ENCODE data around the gene YLPM1.

Gene YLPM1, protein sequence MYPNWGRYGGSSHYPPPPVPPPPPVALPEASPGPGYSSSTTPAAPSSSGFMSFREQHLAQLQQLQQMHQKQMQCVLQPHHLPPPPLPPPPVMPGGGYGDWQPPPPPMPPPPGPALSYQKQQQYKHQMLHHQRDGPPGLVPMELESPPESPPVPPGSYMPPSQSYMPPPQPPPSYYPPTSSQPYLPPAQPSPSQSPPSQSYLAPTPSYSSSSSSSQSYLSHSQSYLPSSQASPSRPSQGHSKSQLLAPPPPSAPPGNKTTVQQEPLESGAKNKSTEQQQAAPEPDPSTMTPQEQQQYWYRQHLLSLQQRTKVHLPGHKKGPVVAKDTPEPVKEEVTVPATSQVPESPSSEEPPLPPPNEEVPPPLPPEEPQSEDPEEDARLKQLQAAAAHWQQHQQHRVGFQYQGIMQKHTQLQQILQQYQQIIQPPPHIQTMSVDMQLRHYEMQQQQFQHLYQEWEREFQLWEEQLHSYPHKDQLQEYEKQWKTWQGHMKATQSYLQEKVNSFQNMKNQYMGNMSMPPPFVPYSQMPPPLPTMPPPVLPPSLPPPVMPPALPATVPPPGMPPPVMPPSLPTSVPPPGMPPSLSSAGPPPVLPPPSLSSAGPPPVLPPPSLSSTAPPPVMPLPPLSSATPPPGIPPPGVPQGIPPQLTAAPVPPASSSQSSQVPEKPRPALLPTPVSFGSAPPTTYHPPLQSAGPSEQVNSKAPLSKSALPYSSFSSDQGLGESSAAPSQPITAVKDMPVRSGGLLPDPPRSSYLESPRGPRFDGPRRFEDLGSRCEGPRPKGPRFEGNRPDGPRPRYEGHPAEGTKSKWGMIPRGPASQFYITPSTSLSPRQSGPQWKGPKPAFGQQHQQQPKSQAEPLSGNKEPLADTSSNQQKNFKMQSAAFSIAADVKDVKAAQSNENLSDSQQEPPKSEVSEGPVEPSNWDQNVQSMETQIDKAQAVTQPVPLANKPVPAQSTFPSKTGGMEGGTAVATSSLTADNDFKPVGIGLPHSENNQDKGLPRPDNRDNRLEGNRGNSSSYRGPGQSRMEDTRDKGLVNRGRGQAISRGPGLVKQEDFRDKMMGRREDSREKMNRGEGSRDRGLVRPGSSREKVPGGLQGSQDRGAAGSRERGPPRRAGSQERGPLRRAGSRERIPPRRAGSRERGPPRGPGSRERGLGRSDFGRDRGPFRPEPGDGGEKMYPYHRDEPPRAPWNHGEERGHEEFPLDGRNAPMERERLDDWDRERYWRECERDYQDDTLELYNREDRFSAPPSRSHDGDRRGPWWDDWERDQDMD (N-terminal part only)

DNA sequence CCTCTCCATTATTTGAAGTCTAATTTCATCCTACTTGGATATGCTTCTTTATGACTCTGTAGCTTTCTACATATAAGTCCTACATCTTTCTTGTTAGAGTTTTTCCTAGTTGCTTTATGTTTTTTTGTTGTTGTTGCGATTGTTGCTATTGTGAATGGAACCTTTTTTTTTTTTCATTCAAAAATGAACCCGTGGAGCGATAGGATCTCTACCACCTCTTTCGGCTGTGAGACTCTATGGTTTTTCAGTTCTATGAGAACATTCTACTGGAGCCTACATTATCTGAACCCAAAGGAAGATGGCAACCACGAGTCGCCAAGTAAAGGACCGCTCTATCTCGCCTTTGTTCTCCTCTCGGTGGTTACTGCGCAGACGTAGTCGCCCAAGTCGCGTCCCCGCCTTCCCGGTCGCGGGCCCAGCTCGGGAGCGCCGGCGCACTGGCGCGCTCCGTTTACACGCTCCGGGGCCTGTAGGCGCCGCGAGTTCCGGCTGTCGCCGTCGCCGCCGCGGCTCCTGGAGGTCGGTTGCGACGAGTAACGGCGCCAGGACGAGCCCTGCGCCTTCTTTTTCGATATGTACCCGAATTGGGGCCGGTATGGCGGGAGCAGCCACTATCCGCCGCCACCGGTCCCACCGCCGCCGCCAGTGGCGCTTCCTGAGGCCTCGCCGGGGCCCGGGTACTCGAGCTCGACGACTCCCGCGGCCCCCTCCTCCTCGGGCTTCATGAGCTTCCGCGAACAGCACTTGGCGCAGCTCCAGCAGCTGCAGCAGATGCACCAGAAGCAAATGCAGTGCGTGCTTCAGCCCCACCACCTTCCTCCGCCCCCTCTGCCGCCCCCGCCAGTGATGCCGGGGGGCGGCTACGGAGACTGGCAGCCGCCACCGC, at the start of gene YLPM1:
TSS of gene YLPM1 (plus strand) at position 400 of the 886 bp plus-strand sequence. CDS start at position 574, 174 bp downstream.
- H3K27ac ChIP-seq: peak within 1 kb of the TSS; percentile 81
- peak; percentile 85 for TF ChIP-seq CTCF (IDR thresholded peaks at IDR 0.05)
- no peak for TF ChIP-seq ZFX (IDR thresholded peaks at IDR 0.05; ENCODE audit: borderline replicate concordance)

- peak overlapping the region; percentile 38 for H3K27ac ChIP-seq
- TF ChIP-seq CTCF (IDR thresholded peaks at IDR 0.05): no peak
- no peak for TF ChIP-seq ZFX (IDR thresholded peaks at IDR 0.05; ENCODE audit: borderline replicate concordance)
Measured at GRCh38 chr14:74713395-74713735, 49.8 kb upstream of the YLPM1 start.

DNA sequence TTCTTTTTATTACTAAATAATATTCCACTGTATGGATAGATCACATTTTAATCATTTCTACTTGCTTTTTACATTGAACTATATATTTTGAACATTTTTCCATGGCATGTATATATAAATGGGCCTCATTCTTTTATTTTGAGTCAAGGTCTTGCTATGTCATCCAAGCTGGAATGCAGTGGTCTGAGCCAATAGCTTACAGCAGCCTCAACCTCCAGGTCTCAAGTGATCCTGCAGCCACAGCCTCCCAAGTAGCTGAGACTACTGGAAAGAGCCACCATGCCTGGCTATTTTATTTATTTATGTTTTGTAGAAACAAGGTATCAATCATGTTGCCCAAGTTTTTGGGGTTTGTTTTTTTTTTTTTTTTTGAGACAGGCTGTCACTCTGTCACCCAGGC, 42.6 kb upstream of the YLPM1 start:
- H3K27ac ChIP-seq: no peak overlapping the region
- no peak for TF ChIP-seq ZFX (IDR thresholded peaks at IDR 0.05; ENCODE audit: borderline replicate concordance)
- TF ChIP-seq CTCF (IDR thresholded peaks at IDR 0.05): no peak

DNA sequence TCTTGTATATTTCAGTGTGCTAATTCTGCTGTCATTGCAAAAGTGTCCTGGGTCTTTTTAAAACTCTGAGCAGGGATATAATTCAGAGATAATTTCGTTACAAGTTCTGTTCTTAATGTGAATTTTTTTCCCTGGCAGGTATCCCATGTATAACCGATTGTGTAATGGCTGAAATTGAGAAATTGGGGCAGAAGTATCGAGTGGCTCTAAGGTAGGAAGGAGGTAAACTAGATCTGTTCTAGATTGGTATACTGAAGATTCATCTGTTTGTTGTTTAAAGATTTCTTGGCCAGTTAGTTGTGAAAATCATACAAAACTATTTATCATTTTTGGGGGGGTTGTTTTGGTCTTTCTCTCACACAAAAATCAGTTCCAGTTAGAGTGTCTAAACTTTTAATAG, 40.0 kb upstream of the YLPM1 start:
- TF ChIP-seq ZFX (IDR thresholded peaks at IDR 0.05; ENCODE audit: borderline replicate concordance) (no peak), CTCF (IDR thresholded peaks at IDR 0.05) (no peak)
- no peak overlapping the region for H3K27ac ChIP-seq

DNA sequence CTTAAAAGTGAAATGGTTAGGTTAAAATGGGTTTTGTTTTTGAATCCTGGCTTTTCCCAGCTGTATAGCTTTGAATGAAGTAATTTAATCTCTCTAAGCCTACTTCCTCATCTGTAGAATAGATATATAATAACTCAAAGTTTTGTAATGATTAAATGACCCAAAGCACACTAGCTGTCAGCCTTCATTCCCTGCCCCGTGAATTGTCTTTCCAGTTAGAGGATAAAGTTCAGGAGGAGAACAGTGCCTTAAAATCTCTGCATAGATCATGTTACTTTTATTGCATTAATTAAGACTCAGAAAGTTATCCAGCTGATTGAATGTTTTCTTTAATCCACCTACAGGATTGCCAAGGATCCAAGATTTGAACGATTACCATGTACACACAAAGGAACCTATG, 30.7 kb upstream of the YLPM1 start:
- no peak for TF ChIP-seq ZFX (IDR thresholded peaks at IDR 0.05; ENCODE audit: borderline replicate concordance)
- TF ChIP-seq CTCF (IDR thresholded peaks at IDR 0.05): no peak
- H3K27ac ChIP-seq: no peak overlapping the region

- H3K27ac ChIP-seq: no peak overlapping the region
- TF ChIP-seq ZFX (IDR thresholded peaks at IDR 0.05; ENCODE audit: borderline replicate concordance) (no peak), CTCF (IDR thresholded peaks at IDR 0.05) (no peak)
Measured at GRCh38 chr14:74733221-74733620, 29.9 kb upstream of the YLPM1 start.

All from 22Rv1 (cell line).